ENCODE data around the gene IP6K3.

The IP6K3 gene

DNA sequence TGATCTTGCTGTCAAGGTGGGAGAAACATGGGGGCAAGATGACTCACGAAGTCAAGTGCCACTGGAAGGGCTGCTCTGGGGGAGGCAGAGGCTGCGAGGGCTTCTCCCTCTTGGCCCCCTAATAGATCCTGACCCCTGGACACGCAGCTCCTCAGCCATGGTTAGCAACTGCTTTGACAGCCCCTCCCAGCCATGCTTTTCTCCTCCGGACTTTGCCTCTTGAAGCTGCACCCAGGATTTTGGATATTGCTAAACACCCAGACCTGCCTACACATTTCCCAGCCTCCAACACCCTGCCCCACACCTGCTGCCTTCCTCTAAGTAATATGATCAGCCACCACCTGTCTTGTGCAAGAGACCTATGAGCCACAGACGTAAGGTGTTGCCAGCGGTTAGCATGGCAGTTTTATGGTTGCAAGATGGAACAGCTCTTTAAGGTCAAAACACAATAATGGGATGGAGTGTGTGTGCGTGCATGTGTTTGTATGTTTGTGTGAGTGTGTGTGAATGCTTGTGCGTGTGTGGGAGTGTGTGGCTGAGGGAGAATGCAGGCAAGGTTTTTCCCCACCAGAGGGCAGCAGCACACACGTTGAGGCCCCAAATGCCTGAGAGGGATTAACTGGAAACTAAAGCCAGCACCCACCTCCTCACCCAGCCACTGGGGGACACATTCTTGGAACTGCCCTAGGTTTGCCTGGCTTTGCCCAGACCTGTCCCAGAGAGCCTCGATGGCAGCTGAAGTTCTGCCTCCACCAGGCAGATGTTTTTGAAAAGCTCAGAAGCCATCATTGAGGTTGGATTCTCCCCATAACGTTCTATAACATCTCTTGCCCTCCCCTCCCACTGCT lies 2.5 kb downstream of the IP6K3 start:
- peak; percentile 31 to 60 (median 43) for DNase-seq (ENCODE audit: low read depth in 2 of 3, low spot score in 2 of 3)

DNA sequence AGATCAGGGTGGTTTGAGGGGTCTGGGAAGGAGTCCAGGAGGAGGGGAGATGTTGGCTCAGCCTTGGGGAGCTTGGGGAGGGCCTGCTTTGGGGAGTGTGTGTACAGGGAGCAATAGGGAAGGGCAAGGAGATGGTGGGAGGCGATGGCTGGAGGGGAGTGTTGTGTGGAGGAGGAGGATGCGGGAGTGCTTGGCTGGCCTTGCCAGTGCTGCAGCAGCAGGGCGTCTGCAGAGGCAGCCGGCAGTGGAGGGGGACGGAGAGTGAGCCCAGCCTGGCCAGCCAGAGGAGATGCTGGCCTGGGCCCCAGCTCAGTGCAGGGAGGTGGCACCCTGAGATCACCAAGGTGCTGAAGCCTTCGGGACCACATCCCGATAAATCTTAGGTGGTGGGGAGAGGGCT lies 3.9 kb downstream of the IP6K3 start:
- DNase-seq (ENCODE audit: low read depth in 2 of 3, low spot score in 2 of 3): no peak

DNA sequence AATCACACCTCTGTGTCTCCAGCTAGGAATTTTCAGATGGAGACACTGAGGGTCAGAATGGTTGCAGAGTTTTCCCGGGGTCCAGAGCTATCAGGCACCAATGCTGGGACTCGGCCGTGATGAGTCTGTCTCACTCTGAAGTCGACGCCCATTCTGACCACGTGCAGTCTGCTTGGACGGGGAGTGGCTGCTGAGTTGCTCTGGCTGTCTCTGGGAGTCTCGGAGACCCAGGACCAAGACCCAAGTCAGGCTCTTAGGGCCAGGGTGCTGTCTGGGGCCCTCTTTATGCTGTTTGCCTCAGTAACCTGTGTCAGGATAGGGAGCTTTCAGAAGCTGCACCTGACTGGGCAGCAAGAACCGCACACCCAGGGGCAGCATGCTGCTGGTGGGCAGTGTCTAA lies 4.6 kb downstream of the IP6K3 start:
- DNase-seq (ENCODE audit: low read depth in 2 of 3, low spot score in 2 of 3): no peak

DNA sequence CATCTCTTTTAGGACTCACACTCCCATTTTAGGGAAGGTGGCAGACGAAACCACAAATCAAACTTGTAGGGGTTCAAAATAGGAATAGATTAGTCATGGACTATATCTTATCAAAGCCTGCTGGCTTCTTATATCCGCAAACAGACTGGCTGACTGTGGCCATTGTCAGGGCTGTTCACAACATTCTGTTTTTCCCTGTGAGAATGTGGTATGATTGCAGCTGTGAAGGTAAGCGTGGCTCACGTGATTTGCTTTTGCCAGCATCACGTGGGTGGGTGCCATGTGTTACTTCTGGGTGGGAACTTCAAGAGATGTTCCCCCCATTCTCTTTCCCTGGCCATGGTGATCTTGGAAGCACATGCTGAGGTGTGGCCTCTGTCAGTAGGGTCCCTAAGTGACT lies 5.9 kb downstream of the IP6K3 start:
- no peak for DNase-seq (ENCODE audit: low read depth in 2 of 3, low spot score in 2 of 3)

DNA sequence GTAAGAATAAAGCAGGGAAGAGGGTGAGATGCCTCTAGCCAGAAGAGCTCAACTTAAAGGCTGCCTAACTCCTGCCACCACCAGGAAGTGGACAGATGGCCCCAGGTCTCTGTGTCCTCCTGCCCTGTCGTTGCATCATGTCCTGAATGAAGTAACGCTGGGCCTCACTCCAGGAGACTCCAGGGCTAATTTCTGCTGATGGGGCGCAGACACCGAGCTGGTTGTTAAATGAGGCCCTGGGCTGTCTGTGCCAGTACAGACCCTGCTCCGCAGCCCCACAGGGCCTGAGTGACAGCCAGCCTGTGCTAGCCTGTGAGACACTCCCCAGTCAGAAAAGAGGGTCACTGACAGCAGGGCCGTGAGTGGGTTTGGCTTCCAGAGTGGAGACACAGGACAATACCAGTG lies 6.5 kb downstream of the IP6K3 start:
- no peak for DNase-seq (ENCODE audit: low read depth in 2 of 3, low spot score in 2 of 3)

DNA sequence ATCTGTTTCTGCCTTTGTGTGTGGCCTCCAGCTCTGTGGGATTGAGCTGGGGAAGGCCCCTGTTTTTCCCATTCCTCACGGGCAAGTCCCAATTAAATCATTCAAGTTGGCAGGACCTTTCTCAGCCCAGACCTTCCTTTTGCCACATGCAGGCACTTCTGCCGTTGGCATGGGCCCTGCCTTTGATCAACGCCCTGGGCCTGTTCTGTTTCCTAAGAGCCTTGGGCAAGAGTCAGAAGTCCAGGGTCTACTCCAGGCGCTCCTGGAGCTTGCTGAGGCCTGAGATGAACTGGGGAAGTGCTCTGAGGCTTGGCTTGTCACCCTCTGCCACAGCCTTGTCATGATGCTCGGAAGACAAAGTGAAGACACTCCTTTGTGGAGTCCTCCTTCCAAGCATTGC lies 7.1 kb downstream of the IP6K3 start:
- DNase-seq (ENCODE audit: low read depth in 2 of 3, low spot score in 2 of 3): no peak

DNA sequence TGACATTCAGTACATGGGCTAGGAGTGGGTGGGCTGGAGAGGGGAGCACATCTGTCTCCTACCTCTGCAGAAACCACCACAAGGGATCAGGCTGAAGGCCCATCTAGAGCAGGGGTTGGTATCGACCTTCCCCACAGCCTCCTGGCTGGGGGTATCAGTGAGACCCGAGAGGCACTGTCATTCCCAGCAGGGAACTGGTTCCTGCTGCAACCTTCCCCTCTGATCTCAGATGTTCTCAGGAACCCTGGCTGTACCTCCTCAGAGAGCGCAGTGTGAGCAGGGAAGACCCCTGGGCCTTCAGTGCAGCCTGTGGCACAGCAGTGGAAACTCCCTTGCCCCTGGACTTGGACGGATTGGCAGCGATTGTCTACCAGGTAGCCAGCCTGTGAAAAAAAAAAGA lies 7.8 kb downstream of the IP6K3 start:
- DNase-seq (ENCODE audit: low read depth in 2 of 3, low spot score in 2 of 3): no peak

DNA sequence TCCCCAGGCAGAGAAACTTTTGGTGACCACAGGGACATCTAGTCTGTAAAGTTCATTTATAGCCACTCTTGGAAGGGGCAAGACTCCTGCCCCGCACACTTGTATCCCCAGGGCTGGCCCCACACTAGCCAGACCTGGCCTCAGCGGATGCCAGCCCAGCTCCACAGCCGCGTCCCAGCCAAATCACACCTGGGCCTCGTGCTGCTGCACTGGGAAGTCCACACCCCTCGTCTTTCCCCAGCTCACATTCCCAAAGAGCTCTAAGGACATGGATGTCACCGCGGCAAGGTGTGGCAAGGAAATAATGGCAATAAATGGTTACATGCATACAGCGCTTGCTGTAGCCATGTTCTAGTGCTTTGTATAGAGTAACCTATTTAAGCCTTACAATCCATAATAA lies 8.6 kb downstream of the IP6K3 start:
- DNase-seq (ENCODE audit: low read depth in 2 of 3, low spot score in 2 of 3): no peak

DNA sequence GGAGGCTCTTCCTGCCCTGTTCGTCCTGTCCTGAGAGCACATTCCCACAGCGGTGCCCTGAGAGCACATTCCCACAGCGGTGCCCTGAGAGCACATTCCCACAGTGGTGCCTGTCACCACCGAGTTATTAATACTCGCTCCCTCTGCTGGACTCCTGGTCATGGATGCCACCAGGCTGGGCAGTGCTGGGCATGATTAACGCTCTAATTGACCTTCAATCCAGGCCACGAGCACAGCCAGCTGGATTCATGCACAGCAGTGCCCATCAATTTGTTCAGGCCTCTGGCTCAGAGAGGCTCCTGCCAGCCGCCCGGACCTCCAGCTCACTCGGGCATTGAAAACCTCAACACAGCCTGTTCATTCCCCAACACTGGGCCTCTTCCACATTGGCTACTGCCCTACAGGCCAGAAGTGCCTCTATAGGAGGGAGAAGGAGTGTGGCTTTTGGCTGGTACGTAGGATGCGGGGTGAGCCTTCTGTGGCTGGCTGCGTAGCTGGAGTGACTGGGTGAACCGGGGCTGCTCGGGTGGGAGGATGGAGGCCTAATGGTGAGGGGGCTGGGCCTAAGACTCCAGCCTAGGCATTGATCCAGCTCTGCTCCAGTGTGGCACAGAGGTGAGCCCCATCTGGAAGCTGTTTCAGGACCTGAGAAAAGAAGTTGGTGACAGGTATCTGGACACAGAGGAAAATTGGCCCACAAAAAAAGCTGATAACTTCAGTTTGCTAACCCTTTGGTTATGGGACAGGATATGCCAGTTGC lies 9.3 kb downstream of the IP6K3 start:
- no peak for DNase-seq (ENCODE audit: low read depth in 2 of 3, low spot score in 2 of 3)

DNA sequence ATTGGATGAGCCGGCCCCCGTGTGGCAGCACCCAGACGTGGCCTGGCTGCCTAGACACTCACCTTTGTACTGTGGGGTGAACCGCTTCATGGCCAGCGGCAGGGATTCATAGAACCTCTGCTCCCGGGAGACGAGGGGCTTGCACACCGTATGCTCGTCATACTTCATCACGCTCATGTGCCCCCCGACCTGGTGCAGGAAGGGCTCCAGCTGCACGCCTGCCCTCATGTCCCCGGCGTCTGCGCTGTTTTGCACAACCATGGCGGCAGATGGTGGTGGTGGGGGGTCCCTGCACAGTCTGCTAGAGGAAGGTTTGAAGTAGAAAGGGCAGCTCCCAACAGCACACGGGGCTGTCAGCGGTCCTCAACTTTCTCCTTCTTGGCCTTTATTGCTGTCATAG lies 11.5 kb downstream of the IP6K3 start:
- DNase-seq (ENCODE audit: low read depth in 2 of 3, low spot score in 2 of 3): no peak

DNA sequence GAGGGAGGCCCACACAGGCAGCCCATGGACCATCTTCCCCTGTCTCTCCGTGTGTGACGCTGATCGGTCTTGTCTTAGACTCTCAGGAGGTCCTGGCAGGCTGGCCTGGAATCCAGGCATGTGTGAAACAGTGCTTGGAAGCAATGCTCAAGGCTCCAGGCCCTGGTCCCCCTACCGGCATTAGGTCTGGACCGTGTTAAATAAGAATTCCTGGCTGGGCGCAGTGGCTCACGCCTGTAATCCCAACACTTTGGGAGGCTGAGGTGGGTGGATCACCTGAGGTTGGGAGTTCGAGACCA lies 13.0 kb downstream of the IP6K3 start:
- DNase-seq (ENCODE audit: low read depth in 2 of 3, low spot score in 2 of 3): no peak

DNA sequence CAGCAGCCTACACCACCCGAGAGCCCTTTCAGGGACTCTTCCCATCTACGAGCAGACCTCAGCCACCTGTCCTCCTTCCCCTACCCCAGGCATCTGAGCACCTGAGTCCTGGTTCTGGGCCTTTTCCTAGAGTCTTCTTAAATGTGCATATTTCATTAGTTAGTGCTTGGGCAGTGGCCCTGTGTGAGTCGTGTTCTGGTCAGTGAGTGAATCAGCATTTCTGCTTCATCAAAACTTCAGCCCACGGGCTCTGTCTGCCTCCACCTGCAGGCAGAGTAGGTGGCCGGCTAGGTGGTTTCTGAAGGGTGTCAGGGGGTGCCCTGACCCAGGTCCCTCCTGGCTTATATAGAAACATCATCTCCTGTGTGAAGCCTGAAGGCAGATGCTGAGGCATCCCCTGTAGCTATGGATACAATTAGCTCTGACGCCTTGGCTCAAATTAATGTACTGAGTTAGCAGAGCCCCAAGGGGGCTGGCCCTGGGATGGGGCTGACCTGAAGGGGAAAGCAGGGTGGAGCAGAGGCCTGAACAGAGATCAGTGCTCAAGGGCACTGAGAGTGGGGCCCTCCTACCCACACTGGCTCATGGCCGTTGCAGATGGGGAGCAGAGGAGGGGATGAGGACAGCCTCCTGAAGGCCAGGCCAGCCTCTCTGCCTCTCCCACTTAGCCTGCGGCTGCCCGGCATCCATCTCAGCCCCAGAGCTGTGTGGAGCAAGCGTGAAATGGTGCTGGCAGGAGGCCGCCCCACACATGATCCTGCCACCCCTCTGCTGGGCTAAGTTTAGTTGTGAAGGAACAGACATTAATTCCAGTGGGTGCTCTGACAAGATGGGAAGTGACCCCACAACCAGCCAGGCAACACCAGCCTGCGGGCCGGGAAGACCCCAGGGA lies 13.6 kb downstream of the IP6K3 start:
- DNase-seq (ENCODE audit: low read depth in 2 of 3, low spot score in 2 of 3): no peak

DNA sequence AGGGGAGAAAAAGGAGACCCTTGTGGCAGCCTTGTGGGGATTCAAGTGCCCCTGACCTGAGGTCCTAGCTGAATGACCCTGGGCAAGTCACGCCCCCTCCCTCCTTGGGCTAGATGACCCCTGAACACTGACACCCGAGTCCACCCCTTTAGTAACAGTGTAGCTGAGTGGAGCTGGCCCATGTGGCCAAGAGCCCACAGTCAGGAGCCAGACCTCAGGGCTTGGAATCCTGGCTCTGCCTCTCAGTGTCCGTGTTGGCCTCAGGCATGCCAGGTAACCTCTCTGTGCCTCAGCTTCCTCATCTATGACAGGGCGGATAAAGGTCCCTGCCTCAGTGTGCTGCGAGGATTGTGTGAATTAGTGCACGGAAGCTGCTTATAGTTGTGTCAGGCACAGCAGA lies 14.3 kb downstream of the IP6K3 start:
- DNase-seq (ENCODE audit: low read depth in 2 of 3, low spot score in 2 of 3): no peak

DNA sequence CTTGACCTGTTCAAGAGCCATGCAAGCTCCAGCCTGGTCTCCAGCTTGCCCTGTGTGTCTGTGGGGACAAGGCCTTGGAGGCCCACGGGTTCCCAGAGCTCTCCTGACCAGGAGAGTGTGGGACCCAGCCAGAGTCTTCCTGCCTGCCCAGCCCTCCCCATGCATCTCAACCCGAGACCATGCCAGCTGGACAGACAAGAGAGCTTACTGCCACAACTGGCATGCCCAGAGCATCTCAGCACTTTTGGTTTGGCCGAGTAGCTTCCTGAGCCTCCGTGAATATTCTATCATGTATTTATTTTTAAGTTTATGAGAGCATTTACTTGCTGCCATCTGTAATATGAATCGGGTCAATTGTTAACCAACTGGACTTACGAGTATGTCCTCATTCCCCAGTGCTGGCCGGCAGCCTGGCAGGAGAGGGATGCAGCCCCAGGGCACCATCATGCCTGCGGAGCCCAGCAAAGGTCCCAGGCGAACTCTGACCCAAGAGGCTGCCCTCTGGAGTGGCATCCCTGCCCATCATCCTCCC lies 14.9 kb downstream of the IP6K3 start:
- no peak for DNase-seq (ENCODE audit: low read depth in 2 of 3, low spot score in 2 of 3)

DNA sequence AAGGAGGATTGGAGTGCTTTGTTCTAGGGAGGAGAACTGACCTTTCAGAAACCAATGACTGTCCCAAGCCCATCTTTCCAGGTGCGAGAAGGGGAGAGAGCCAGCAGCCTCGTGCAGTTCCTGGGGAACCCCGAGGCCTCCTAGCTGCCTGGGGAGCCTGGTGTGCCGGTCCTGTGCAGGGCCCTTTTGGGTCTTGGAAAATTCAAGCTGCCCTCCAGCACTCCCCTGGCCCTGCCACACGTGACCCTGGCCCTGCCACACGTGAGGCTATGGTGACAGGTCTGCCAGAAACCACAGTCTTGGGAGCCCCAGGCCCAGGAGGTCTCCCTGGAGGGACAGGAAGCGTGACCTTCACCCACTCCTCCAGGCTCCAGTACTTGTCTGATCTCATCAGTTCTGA lies 15.7 kb downstream of the IP6K3 start:
- no peak for DNase-seq (ENCODE audit: low read depth in 2 of 3, low spot score in 2 of 3)

DNA sequence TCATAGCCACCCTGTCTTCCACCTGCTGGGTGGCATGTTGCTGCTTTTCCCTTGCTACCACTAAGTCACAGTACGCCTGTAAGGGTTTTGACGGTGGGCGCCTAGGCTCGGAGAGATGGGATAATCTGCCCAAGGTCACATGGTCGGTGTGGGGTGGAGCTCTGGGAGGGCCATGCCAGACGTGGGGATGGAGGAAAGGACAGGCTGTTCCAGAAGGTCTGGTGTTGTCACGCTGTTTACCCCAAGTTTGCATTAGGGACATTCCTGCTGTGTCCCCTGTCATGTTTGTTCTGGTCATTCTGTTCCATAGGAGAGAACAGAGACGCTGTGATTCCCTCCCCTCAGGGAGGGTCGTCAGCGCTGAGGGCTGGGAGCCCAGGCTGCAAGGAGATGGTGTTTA lies 16.1 kb downstream of the IP6K3 start:
- DNase-seq (ENCODE audit: low read depth in 2 of 3, low spot score in 2 of 3): no peak

DNA sequence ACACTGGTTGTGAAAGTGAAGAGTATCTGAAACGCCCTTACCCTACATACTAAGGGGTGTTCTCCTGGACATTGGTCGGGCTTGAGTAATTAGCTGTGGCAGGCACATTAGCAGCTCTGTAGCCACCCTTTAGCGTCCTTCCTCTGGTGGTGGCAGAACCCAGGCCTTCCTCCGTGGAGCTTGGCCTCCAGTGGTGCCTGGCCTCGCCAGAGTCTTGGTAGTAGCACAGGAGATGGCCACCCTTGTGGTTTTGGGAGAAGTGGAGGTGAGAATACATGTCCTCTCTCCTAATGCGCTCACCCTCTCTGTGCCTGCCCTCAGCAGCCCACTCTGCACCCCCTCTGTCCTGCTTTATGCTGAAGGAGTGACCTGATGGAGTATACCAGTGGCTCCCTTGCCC lies 17.6 kb downstream of the IP6K3 start:
- DNase-seq (ENCODE audit: low read depth in 2 of 3, low spot score in 2 of 3): no peak

DNA sequence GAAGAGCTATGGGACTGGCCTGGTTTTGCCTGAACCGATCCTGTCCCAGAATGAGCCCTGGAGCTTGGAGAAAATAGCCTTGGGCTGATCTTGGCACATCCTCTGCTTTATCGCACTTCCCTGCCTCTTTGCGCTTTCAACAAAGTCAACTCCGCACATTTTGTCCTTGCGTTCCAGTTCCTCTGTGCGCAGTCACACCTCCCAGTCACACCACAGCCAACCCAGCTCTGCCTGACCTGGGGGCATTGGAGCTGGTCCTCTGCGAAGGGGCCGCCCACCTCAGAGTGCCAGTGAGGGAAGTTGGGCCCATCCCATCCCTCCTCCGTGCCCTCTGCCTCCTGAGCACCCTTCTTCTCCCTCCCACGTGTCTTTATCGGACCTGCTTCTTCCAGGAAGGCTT lies 18.3 kb downstream of the IP6K3 start:
- no peak for DNase-seq (ENCODE audit: low read depth in 2 of 3, low spot score in 2 of 3)

DNA sequence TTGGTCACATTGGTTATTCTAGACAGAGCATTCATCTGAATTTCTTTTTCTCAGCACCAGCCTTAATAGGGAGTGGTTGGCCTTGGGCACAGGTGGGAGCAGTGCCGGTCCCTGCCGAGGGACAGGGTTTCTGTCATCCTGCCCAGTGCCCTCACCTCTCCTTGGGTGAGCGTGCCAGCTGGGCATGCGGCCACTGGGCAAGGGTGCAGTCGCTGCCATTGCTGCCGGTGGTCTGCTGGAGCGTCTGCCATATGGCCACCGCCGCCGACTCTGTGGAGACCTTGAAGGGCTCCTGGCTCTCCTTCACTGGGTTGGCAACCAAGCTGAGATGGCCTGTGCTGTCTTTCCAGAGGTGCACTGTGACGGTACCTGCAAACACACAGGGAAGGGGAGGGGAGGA lies 18.8 kb downstream of the IP6K3 start:
- DNase-seq (ENCODE audit: low read depth in 2 of 3, low spot score in 2 of 3): no peak

DNA sequence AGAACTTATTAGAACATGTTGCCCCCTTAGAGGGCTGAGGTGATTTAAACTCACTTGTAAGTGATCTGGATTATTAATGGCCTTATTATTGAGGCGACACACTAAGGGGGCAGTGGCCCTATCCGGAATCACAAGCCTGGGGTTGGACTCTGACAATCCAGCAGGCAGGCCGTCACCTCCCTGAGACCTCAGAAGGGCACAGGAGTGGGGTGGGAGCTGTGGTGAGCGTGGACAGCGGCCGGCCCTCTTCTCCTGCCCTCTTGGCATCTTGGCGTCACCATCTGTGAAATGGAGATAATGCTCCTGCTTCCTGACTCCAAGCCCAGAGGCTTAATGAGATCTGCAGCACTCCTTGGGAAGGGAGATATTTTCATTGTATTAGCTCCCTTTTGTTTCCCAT lies 19.6 kb downstream of the IP6K3 start:
- DNase-seq (ENCODE audit: low read depth in 2 of 3, low spot score in 2 of 3): no peak

DNA sequence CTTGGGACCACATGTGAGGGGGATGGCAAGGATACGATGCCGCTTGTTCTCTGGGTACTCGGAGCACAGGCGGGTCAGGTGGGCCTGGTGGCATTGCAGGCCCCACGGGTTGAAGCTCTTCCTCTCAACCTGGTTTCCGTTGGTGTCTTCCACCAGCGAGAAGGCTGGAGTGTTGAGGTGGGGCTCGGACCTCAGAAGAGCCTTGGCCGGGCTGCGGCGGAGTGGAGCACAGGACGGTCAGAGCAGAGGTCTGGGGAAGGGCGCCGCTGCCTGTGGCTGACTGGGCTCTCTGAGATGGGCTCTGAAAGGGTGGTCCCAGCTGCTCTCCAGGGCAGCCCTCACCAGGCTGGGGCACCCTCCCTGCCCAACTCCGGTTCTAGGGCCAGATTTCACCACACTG lies 20.0 kb downstream of the IP6K3 start:
- DNase-seq (ENCODE audit: low read depth in 2 of 3, low spot score in 2 of 3): no peak

Data from activated CD8-positive, alpha-beta memory T cell treated with anti-CD3 and anti-CD28 coated beads for 48 hours (primary cell).